Measurements from ENCODE around the gene ATP1A2. TPM values are rescaled to one million over a fixed set of nuclear protein-coding genes. Genes with fewer than 3 reads are reported as not detected.

Gene ATP1A2
- total and polyA plus RNA-seq, 2 experiments from 2014 or later, result 4.9 to 17.7 TPM

GRCh38 chr1:160129046-160129445, 13.5 kb downstream of the ATP1A2 start:
- Mint-ChIP-seq H3K27me3 (ENCODE audit: insufficient read depth, low read depth, poor library complexity) (peaks cover 1% of the 10 kb centered on the region), H3K27ac (no peak overlapping the region), H3K4me3 (no peak overlapping the region), H3K9me3 (no peaks in the 10 kb centered on the region), H3K4me1 (peaks cover 10% of the 10 kb centered on the region), H3K36me3 (ENCODE audit: low read depth) (peaks cover 85% of the 10 kb centered on the region)
- Histone ChIP-seq H3K4me3 (no peak overlapping the region), H3F3A (replicated peaks; ENCODE audit: low read depth) (no peaks in the 10 kb centered on the region), H3K27me3 (ENCODE audit: insufficient read depth) (no peaks in the 10 kb centered on the region), H3K36me3 (ENCODE audit: insufficient read depth) (no peaks in the 10 kb centered on the region), H2AFZ (no peak overlapping the region), H3K79me2 (replicated peaks; ENCODE audit: insufficient read depth) (no peaks in the 10 kb centered on the region), H3K9me2 (ENCODE audit: insufficient read depth) (no peaks in the 10 kb centered on the region), H3K4me2 (no peak overlapping the region), H4K20me1 (replicated peaks; ENCODE audit: insufficient read depth) (no peaks in the 10 kb centered on the region), H3K27ac (ENCODE audit: low read depth) (no peak overlapping the region), H3K4me1 (ENCODE audit: insufficient read depth) (no peaks in the 10 kb centered on the region)
- ATAC-seq (no peak), DNase-seq (ENCODE audit: low spot score) (no peak)
- no peak for TF ChIP-seq EZH2phosphoT487 (IDR thresholded peaks at IDR 0.05; ENCODE audit: unreplicated experiment)
- TF ChIP-seq JUNB (IDR thresholded peaks at IDR 0.05; ENCODE audit: unreplicated experiment), result no peak
- TF ChIP-seq POLR2AphosphoS5 (IDR thresholded peaks at IDR 0.05; ENCODE audit: low read depth), result no peak
- TF ChIP-seq, protein P1, sequence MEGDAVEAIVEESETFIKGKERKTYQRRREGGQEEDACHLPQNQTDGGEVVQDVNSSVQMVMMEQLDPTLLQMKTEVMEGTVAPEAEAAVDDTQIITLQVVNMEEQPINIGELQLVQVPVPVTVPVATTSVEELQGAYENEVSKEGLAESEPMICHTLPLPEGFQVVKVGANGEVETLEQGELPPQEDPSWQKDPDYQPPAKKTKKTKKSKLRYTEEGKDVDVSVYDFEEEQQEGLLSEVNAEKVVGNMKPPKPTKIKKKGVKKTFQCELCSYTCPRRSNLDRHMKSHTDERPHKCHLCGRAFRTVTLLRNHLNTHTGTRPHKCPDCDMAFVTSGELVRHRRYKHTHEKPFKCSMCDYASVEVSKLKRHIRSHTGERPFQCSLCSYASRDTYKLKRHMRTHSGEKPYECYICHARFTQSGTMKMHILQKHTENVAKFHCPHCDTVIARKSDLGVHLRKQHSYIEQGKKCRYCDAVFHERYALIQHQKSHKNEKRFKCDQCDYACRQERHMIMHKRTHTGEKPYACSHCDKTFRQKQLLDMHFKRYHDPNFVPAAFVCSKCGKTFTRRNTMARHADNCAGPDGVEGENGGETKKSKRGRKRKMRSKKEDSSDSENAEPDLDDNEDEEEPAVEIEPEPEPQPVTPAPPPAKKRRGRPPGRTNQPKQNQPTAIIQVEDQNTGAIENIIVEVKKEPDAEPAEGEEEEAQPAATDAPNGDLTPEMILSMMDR (conservative IDR thresholded peaks at IDR 0.05; ENCODE audit: low read depth in 2 of 2), result no peak
- TF ChIP-seq ETS1 (IDR thresholded peaks at IDR 0.05), result no peak
- no peak for TF ChIP-seq EZH2 (IDR thresholded peaks at IDR 0.05; ENCODE audit: low read depth, unreplicated experiment)
- TF ChIP-seq ZNF331 (CRISPR knock-in tag; IDR thresholded peaks at IDR 0.05; ENCODE audit: low read depth), result no peak
- TF ChIP-seq STAT1 (IDR thresholded peaks at IDR 0.05; ENCODE audit: unreplicated experiment), result no peak
- no peak for TF ChIP-seq CREB1 (CRISPR knock-in tag; IDR thresholded peaks at IDR 0.05; ENCODE audit: low read depth)
- TF ChIP-seq NANOG (IDR thresholded peaks at IDR 0.05; ENCODE audit: borderline replicate concordance), result no peak
- no peak for TF ChIP-seq ZNF462 (CRISPR knock-in tag; IDR thresholded peaks at IDR 0.05)
- TF ChIP-seq, protein P2, sequence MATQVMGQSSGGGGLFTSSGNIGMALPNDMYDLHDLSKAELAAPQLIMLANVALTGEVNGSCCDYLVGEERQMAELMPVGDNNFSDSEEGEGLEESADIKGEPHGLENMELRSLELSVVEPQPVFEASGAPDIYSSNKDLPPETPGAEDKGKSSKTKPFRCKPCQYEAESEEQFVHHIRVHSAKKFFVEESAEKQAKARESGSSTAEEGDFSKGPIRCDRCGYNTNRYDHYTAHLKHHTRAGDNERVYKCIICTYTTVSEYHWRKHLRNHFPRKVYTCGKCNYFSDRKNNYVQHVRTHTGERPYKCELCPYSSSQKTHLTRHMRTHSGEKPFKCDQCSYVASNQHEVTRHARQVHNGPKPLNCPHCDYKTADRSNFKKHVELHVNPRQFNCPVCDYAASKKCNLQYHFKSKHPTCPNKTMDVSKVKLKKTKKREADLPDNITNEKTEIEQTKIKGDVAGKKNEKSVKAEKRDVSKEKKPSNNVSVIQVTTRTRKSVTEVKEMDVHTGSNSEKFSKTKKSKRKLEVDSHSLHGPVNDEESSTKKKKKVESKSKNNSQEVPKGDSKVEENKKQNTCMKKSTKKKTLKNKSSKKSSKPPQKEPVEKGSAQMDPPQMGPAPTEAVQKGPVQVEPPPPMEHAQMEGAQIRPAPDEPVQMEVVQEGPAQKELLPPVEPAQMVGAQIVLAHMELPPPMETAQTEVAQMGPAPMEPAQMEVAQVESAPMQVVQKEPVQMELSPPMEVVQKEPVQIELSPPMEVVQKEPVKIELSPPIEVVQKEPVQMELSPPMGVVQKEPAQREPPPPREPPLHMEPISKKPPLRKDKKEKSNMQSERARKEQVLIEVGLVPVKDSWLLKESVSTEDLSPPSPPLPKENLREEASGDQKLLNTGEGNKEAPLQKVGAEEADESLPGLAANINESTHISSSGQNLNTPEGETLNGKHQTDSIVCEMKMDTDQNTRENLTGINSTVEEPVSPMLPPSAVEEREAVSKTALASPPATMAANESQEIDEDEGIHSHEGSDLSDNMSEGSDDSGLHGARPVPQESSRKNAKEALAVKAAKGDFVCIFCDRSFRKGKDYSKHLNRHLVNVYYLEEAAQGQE (IDR thresholded peaks at IDR 0.05; ENCODE audit: unreplicated experiment), result no peak
- TF ChIP-seq ZNF114 (CRISPR knock-in tag; IDR thresholded peaks at IDR 0.05), result no peak
